Stimulated activated CD4-positive, alpha-beta T cell treated with anti-CD3 and anti-CD28 coated beads, TNF-alpha, amount 100 ng/mL, for 48 hours (primary cell): ENCODE data around the gene NOS1AP.
"Not testable (repeated sequence)": the region's sequence is repeated elsewhere in the genome, so short reads cannot be mapped to it uniquely, and the experiment has no call there.

Experiments
- DNase-seq, 3 donors: peaks; one replicate each; pipeline ENCODE4 v3.0.0-alpha.2; 2020; ENCODE audit warnings: low read depth in 3 of 3

The NOS1AP gene

GRCh38 chr1:162056579-162056978, 12.9 kb upstream of the NOS1AP start:
- no peak for DNase-seq

GRCh38 chr1:162059721-162060120, 9.8 kb upstream of the NOS1AP start:
- no peak for DNase-seq

- no peak for DNase-seq
These were observed 9.2 kb upstream of the NOS1AP start for GRCh38 chr1:162060314-162060713.

GRCh38 chr1:162062542-162063015, 6.9 kb upstream of the NOS1AP start:
- no peak for DNase-seq

- DNase-seq: no peak
These were observed 4.5 kb upstream of the NOS1AP start for GRCh38 chr1:162065016-162065415.

- not testable (repeated sequence) for DNase-seq
These were observed 2.7 kb upstream of the NOS1AP start for GRCh38 chr1:162066836-162067235.

- no peak for DNase-seq
These were observed 2.0 kb upstream of the NOS1AP start for GRCh38 chr1:162067466-162067865.

GRCh38 chr1:162068301-162068700, 1.2 kb upstream of the NOS1AP start:
- DNase-seq: no peak

GRCh38 chr1:162070094-162070748, 730 bp downstream of the NOS1AP start:
- DNase-seq: peak in 1 of 3 donors; percentile 3

- DNase-seq: no peak
These were observed 1.3 kb downstream of the NOS1AP start for GRCh38 chr1:162070825-162071224.

- no peak for DNase-seq
These were observed 3.2 kb downstream of the NOS1AP start for GRCh38 chr1:162072740-162073139.

GRCh38 chr1:162074276-162075005, 5.0 kb downstream of the NOS1AP start:
- DNase-seq: no peak

- no peak for DNase-seq
These were observed 6.4 kb downstream of the NOS1AP start for GRCh38 chr1:162075862-162076261.

- DNase-seq: no peak
These were observed 8.3 kb downstream of the NOS1AP start for GRCh38 chr1:162077648-162078299.

GRCh38 chr1:162079030-162079429, 9.5 kb downstream of the NOS1AP start:
- DNase-seq: no peak

GRCh38 chr1:162080472-162081015, 11.1 kb downstream of the NOS1AP start:
- DNase-seq: no peak

- no peak for DNase-seq
These were observed 11.8 kb downstream of the NOS1AP start for GRCh38 chr1:162081316-162081715.

- not testable (repeated sequence) for DNase-seq
These were observed 12.6 kb downstream of the NOS1AP start for GRCh38 chr1:162082080-162082479.

- DNase-seq: no peak
These were observed 13.8 kb downstream of the NOS1AP start for GRCh38 chr1:162083273-162083672.

GRCh38 chr1:162085991-162086390, 16.5 kb downstream of the NOS1AP start:
- no peak for DNase-seq

- no peak for DNase-seq
These were observed 17.6 kb downstream of the NOS1AP start for GRCh38 chr1:162087111-162087510.

GRCh38 chr1:162087574-162087973, 18.1 kb downstream of the NOS1AP start:
- DNase-seq: no peak
